Astrocyte of the cerebellum (primary cell): Measurements from ENCODE around the gene OR5H6.
"Not testable (repeated sequence)": the region's sequence is repeated elsewhere in the genome, so short reads cannot be mapped to it uniquely, and the experiment has no call there.

Source experiments
- DNase-seq: peaks from one replicate; pipeline ENCODE4 v3.0.0-alpha.2; 2011; ENCODE audit warnings: low read depth
- H3K4me3 ChIP-seq: 2 replicates; pipeline ENCODE4 v1.5.1; 2011; ENCODE audit warnings: mild to moderate bottlenecking, low read depth, low read length, moderate library complexity
- in situ Hi-C: cut with HindIII; loops from 2 replicates; pipeline ENCODE4 v1.10.0; 2017; ENCODE audit warnings: low sequenced_read_pairs
- TF ChIP-seq, protein P1 (sequence below): IDR thresholded peaks from 2 replicates; pipeline ENCODE4 v1.5.1; 2012; ENCODE audit warnings: low read length, low read depth, moderate library complexity, mild to moderate bottlenecking; ENCODE audit errors: missing control alignments

The OR5H6 gene

GRCh38 chr3:98243843-98244242 lies 20.2 kb upstream of the OR5H6 start:
- no peak overlapping the region for H3K4me3 ChIP-seq
- DNase-seq: no peak
- in situ Hi-C loops: no loop called here
- TF ChIP-seq, protein P1, sequence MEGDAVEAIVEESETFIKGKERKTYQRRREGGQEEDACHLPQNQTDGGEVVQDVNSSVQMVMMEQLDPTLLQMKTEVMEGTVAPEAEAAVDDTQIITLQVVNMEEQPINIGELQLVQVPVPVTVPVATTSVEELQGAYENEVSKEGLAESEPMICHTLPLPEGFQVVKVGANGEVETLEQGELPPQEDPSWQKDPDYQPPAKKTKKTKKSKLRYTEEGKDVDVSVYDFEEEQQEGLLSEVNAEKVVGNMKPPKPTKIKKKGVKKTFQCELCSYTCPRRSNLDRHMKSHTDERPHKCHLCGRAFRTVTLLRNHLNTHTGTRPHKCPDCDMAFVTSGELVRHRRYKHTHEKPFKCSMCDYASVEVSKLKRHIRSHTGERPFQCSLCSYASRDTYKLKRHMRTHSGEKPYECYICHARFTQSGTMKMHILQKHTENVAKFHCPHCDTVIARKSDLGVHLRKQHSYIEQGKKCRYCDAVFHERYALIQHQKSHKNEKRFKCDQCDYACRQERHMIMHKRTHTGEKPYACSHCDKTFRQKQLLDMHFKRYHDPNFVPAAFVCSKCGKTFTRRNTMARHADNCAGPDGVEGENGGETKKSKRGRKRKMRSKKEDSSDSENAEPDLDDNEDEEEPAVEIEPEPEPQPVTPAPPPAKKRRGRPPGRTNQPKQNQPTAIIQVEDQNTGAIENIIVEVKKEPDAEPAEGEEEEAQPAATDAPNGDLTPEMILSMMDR: no peak

DNA sequence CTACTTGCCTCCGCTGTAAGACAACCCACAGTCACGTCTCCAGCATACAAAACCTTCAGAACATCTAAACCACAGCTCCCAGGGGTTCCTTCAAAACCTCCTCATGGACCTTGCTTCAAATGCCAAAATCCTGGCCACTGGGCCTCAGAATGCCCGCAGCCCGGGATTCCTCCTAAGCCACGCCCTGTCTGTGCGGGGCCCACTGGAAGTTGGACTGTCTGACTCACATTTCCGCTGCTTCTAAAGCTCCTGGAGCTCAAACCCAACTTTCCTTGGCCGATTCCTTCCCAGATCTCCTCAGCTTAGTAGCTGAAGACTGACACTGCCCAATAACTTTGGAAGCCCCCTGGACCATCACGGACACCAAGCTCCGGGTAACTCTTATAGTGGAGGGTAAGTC lies 17.9 kb upstream of the OR5H6 start:
- DNase-seq: no peak
- in situ Hi-C loops: no loop called here
- no peak overlapping the region for H3K4me3 ChIP-seq
- TF ChIP-seq, protein P1: no peak

- in situ Hi-C loops, DNase-seq, H3K4me3 ChIP-seq: not testable (repeated sequence)
Measured at GRCh38 chr3:98256026-98256425, 8.0 kb upstream of the OR5H6 start.

DNA sequence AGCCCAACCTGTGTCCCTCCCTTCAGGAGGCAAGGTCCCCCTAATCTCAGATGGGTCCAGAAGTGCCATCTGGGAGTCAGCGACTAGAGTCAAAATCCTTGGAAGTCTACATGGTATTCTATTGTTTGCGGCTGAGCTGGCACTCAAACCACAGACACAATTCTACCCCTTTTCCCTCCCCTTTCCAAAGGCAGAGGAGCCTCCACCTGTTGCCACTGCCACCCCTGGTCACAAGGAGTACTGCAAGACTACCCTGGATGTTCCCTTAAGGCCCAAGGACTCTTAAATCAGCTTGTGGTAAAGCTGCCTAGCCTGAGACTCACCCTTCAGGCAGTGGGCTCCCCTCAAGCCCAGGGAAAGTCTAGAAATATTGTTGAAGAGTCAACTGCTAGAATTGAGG lies 4.3 kb upstream of the OR5H6 start:
- no peak for DNase-seq
- H3K4me3 ChIP-seq: no peak overlapping the region
- TF ChIP-seq, protein P1: no peak
- in situ Hi-C loops: no loop called here

DNA sequence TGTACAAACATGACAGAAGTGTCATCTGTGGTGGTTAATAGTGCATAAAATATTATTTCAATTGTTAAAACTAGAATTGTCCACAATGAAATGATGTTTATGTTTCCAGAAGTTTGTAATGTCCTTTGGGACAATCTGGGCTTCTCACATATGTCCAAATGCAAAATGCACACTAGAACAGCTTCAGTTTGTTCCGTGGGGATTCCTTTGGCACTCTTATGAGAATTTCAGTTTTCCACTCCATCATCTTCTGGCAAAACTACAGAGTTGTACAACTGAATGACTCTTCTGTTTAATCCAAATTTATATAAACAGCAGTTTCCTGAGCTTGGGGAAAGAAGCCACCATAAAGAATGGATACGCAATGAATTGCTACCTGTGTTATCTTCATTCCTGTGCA lies 2.0 kb upstream of the OR5H6 start:
- DNase-seq: no peak
- in situ Hi-C loops: no loop called here
- H3K4me3 ChIP-seq: no peak overlapping the region
- TF ChIP-seq, protein P1: no peak

DNA sequence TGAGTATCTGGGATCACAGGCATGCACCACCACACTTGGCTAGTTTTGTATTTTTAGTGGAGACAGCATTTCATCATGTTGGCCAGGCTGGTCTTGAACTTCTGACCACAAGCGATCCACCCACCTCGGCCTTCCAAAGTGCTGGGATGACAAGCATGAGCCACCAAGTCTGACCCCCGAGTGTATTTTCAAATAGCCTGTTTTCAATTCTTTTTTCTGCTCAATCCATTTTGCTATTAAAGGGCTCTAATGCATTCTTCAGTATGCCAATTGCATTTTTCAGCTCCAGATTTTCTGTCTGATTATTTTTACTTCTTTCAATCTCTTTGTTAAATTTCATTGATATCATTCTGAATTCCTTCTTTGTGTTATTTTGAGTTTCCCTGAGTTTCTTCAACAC lies 5.8 kb downstream of the OR5H6 start:
- TF ChIP-seq, protein P1: no peak
- in situ Hi-C loops: no loop called here
- DNase-seq: no peak
- no peak overlapping the region for H3K4me3 ChIP-seq

DNA sequence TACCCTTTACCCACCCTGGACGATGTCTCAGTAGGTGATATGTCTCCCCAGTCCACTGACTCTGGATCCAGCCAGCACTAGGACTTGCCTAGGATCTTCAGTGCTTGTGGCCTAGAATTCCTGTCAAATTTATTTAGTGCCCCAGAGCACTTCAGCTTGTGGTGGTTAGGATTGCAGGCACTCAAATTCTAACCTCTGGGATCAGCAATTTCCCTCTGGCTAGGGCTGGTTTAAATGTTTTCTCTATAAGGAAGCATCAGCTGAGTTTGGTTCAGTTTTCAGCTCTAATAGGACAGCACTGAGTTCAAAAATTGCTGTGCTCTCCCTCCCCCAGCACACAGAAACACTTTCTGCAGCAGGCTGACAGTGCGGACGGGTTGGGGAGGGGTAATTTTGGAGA lies 8.1 kb downstream of the OR5H6 start:
- no peak for DNase-seq
- H3K4me3 ChIP-seq: no peak overlapping the region
- in situ Hi-C loops: no loop called here
- TF ChIP-seq, protein P1: no peak
